ENCODE results near the gene ASXL1.

DNA sequence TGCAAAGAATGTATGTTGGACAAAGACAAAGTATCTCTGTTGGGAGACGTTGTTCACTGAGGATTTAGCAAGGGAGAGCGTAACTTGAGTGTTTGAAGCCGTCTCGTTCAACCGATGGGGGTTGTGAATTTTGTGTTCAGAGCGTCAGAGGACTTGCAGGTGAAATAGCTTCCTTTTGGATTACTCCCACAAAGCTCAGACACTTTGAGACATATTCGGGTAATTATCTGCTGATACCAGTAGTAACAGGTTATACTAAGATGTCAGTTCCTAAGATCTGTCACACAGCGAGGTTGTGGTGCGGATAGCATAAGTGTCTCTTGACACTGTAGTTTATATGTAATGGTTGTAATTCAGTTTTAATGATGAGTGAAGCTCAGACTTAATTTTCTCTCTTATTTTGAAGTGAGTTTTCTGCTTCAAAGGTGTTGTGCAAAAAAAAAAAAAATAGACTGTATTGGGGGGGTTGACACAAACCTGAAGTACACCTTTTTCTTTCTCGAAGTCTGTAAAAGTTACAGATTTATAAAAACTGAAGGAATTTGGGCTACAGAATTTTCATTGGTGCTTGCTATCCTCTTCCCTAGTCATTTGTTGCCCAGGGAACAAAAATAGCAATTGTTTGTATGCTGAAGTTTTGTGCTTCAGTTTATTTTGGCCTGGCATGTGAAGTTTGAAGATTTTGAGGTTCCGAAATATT, 1.7 kb downstream of the ASXL1 start:
- TF ChIP-seq CTCF (IDR thresholded peaks at IDR 0.05) (no peak), EZH2 (IDR thresholded peaks at IDR 0.05; ENCODE audit: borderline replicate concordance, insufficient read depth, low read depth, low read length, poor library complexity, severe bottlenecking) (no peak)
